ENCODE results near the gene ZNF484.
"Not testable (repeated sequence)": the region's sequence is repeated elsewhere in the genome, so short reads cannot be mapped to it uniquely, and the experiment has no call there.

Gene ZNF484

DNA sequence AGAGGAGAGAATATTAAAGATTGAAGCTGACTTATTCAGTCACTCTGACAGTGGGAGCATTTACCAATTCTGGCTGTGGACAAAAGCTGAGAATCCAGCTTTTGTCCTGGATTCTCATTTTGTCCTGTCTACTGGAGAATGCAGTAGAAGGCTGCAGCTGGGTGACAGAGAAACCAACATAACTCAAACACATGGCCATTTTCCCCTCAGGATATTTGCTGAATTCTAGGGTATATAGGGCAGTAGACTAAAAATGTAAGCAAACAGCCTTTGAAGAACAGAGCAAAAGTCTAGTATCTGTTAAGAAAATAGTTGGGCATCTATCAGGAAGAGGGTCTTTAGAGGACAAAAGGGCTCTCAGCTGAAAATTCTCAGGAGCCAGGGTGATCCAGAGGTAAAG is 20.6 kb downstream of the ZNF484 start:
- no peak for DNase-seq

DNA sequence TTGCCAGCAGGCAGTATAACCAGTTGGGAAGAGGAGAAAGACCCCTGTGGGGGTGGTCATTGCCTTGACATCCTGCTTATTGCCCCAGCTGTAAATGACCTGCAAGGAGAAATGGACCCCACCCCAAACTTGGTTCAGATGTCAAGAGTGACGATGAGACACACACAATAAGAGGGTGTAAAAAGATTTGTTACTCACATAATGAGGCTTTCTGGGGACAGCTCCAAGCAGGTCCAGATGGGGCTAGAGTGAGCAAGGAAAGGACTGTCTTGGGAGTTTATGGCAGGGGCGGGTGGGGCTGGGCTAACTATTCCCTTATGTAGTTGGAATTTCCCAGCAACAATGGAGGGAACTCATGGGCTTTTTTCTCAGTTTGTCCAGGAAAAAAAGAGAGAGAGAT is 24.1 kb downstream of the ZNF484 start:
- DNase-seq = no peak

GRCh38 chr9:92850898-92851297 is 26.9 kb downstream of the ZNF484 start:
- DNase-seq = peak; percentile 23

DNA sequence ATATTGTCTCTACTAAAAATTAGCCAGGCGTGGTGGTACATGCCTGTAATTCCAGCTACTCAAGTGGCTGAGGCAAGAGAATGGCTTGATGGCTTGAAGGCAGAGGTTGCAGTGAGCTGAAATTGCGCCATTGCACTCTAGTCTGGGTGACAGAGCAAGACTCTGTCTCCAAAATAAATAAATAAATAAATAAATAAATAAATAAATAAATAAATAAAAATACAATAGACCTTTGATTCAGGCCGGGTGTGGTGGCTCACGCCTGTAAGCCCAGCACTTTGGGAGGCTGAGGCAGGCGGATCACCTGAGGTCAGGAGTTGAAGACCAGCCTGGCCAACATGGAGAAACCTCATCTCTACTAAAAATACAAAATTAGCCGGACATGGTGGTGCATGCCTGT is 29.1 kb downstream of the ZNF484 start:
- DNase-seq = not testable (repeated sequence)

DNA sequence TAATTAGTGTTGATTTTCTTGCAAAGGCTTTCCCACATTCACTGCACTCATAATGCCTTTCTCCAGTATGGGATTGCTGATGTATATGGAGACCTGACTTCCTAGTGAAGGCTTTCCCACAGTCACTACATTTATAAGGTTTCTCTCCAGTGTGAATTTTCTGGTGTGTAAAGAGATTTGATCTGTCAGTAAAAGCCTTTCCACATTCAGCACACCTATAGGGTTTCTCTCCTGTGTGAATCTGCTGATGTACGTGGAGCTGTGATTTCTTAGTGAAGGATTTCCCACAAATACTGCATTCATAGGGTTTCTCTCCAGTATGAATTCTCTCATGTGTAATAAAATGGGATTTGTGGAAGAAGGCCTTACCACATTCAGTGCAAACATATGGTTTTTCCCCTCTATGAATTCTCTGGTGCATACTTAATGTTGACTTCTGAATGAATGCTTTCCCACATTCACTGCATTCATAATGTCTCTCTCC is 31.1 kb downstream of the ZNF484 start:
- no peak for DNase-seq

GRCh38 chr9:92838411-92838810 is 39.4 kb downstream of the ZNF484 start:
- not testable (repeated sequence) for DNase-seq

- no peak for DNase-seq
Observed at GRCh38 chr9:92837191-92837590, 40.6 kb downstream of the ZNF484 start.

DNA sequence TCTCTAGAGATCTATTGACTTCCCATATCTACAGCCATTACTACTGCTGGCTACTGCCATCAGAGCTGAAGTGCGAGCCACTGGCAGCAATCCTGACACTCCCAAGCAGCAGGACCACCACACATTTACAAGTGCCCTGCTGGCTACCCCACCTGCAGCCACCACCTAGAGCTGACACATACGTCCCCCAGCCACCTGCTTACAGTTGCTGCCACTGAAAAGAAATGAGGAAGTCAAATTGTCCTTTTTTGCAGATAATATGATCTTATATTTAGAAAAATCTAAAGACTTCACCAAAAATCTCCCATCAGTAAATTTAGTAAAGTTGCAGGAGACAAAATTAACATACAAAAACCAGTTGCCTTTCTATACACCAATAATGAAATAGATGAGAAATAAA is 48.4 kb downstream of the ZNF484 start:
- no peak for DNase-seq

GRCh38 chr9:92825065-92825464 is 52.8 kb downstream of the ZNF484 start:
- DNase-seq = not testable (repeated sequence)

DNA sequence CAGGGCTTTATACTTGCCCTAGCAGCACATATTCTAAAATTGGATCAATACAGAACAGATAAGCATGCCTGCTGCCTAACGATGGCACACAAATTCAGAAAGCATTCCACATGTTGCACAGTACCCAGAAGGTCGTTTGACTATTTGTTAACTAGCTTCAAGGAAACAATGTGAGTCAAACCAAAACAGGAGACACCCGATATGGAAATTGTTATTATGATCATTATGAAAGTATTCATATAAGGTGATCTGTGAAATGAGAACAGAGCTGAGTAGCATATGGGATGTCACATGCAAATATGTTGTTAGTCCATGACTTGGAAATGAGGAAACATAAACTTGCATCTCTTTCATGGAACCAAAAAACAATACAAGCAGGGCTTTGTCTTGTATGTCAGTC is 56.9 kb downstream of the ZNF484 start:
- DNase-seq = no peak

- not testable (repeated sequence) for DNase-seq
Observed at GRCh38 chr9:92819898-92820297, 57.9 kb downstream of the ZNF484 start.

GRCh38 chr9:92809629-92810326 is 68.1 kb downstream of the ZNF484 start:
- peak; percentile 5 for DNase-seq

DNA sequence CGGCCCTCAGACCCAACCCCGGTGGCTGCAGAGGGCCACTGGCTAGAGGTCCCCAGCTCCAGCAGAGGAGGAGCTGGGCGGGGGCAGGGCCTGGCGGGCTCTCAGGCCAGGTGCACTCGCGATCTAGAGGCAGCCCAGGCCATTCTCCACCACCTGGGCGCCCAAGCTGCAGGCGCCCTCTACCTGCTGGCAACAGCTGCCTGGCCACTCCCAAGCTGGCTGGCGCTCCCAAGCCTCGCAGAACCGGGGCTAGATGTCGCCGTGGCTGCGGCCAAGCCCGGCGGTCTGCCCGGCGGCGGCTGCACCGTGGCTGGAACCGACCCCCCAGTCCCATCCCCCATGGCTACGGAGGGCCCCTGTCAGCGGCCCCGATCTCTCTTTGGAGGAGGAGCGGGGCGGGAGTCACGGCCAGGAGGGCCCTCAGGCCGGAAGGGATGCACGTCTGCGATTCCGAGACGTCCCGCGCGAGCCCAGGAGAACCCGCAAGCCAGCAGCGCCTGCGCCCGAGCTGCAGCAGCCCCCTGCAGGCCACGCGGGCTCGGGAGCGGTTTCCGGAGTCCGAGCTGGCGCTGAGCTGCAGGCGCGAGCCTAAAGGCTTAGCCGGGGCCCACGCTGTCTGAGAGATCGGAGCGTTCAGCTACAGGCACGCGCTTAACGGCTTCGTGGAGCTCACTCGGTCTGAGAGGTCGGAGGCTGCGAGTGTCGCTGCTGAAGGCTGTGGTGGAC is 68.9 kb downstream of the ZNF484 start:
- peak; percentile 36 for DNase-seq

DNA sequence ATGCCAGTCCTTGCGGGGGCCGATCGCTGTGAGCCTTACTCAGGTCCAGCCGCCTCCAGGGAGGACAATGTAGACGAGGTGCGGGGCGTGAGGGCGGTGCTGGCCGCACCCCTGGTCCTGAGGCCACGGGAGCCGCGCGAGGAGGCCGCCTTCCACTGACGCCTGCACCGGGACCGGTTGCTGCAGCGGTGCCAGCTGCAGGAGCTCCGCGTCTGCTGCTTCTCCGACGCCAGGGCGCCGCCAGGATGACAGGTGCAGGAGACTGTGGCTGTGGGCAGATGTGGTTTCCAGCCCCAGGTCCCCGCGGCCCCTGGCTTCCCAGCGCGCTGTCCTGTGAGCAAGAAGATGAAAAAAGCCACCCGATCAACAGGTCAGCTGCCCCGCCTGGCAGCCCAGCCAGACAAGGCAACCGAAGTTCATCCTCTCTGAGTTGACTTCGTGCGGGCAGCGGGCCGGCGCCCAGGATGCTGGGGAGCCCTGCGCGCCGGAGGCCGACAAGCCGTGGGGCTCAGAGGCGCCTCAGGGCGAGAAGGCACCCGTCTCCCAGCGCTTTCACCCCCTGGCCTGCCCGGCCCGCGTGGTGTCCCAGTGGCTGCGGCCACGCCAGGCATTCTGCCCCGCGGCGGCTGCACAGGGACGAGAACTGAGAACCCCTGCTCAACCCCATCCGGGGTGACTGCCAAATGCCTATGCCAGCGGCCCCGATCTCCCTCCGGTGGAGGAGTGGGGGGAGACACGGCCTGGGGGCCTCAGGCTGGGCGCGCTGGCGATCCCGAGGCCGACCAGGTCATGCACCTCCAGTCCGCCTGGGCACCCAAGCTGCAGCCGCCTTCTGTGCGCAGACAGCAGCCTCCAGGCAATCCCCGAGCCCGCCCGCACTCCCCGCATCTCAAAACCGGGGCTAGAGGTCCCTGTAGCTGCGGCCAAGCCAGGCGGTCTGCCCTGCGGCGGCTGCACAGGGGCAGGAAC is 69.8 kb downstream of the ZNF484 start:
- DNase-seq = peak; percentile 20

DNA sequence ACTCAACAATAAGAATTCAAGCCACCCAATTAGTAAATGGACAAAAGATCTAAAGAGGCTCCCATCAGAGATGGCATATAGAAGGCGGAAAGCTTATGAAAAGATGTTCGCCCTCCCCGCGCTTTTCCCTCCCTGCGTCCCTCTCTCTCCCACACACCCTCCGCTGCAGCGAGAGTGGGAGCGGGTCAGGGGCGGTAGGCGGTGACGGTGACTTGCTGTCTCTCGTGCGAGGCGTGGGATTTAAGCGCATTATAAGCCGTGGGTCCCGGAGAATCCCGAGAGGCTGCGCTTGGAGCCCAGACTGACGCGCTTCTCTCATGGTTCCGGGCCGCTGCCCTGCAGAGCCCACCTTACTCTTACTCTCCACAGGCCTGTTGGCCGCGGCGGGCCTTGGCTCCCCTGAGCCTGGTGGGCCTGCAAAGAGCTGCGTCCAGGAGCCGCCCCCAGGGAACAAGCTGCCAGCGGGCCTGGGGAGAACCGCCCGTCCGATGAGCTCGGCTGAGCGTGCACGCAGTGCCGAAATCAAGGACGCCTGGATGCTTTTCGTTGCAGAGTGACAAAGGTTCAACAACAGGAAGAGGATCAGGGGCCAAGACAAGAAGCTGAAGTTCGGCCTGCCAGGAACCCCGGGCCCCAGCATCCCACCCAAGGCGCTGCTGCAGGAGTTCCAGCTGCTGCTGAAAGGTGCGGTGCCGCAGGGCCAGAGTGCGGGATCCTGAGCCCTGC is 70.6 kb downstream of the ZNF484 start:
- no peak for DNase-seq

DNA sequence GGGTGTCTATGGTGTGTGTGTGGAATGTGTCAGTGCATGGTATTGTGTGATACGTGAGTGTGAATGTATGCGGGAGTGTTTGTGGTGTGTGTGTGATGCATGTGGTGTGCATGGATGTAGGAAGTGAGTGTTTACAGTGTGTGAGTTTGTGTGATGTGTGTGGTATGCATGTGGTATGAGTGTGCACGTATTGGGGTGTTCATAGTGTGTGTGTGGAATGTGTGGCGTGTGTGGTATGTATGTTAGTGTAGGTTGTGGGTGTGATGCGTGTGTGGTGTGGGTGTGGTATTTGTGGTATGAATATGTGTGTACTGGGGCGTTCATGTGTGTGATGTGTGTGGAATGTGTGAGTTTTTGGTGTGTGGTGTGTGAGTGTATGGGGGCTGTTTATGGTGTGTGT is 73.1 kb downstream of the ZNF484 start:
- DNase-seq = no peak

DNA sequence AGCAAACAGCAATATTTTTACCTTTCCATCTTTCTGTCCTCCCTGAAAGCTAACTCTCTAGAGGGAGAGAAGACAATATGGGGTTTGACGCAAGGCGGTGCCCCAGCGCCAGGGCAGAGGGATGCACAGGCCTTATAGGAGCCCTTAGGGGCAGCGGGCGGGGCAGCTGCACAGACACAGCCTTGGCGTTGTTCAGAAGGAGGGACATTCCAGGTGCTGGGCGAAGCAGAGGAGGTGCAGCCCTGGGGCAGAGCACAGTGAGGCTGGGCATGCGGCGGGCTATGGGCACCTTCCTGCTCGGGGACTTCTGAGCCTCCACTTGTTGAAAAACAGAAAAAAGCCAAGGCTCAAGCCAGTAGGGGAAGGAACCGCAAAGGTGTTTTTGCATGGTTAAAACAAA is 79.5 kb downstream of the ZNF484 start:
- DNase-seq = no peak

GRCh38 chr9:92796337-92796804 is 81.5 kb downstream of the ZNF484 start:
- not testable (repeated sequence) for DNase-seq

GRCh38 chr9:92795598-92796336 is 82.1 kb downstream of the ZNF484 start:
- DNase-seq = no peak
